NB4 (cell line): Measurements from ENCODE around the gene TRMT10C.
"Not testable (repeated sequence)": the region's sequence is repeated elsewhere in the genome, so short reads cannot be mapped to it uniquely, and the experiment has no call there.

Experiments
- DNase-seq: peaks from one replicate; pipeline ENCODE4 v3.0.0; 2010; ENCODE audit warnings: low read depth
- H3K4me3 ChIP-seq: one replicate; pipeline ENCODE4 v1.5.1; 2011; ENCODE audit warnings: mild to moderate bottlenecking, low read depth, low read length, moderate library complexity
- MYC ChIP-seq: IDR thresholded peaks from 2 replicates; pipeline ENCODE4 v1.6.1; 2011; ENCODE audit warnings: low read depth, low read length
- POLR2A ChIP-seq: IDR thresholded peaks from 2 replicates; pipeline ENCODE4 v1.6.1; 2011; ENCODE audit warnings: mild to moderate bottlenecking; ENCODE audit not compliant: insufficient read length; ENCODE audit errors: extremely low read depth
- TF ChIP-seq, protein P1 (sequence below): IDR thresholded peaks from 2 replicates; pipeline ENCODE4 v1.6.1; 2011; ENCODE audit warnings: low read depth, low read length
- TF ChIP-seq, protein P2 (sequence below): IDR thresholded peaks from one replicate; pipeline ENCODE4 v1.5.1; 2012; ENCODE audit warnings: low read depth, low read length

TRMT10C gene

DNA sequence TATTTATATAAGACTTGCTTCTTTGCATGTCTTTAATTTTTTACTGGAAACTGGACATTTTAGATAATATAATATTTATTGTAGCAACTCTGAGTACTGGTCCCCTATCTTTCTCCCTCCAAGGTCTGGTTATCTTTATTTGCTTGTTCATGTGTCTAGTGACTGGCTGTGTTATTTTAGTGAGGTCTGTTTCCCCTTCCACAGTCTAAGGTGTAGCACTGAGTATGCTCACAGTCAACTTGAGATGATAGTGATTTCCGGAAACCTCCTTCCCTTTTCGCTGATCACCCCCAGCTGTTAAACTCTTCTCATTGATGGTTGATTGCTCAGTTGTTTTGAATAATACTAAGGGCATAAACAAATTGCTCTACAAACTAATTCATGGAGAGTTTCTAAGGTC lies 49.4 kb downstream of the TRMT10C start:
- TF ChIP-seq, protein P1, sequence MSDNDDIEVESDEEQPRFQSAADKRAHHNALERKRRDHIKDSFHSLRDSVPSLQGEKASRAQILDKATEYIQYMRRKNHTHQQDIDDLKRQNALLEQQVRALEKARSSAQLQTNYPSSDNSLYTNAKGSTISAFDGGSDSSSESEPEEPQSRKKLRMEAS: no peak
- TF ChIP-seq POLR2A (no peak), MYC (no peak)
- TF ChIP-seq, protein P2, sequence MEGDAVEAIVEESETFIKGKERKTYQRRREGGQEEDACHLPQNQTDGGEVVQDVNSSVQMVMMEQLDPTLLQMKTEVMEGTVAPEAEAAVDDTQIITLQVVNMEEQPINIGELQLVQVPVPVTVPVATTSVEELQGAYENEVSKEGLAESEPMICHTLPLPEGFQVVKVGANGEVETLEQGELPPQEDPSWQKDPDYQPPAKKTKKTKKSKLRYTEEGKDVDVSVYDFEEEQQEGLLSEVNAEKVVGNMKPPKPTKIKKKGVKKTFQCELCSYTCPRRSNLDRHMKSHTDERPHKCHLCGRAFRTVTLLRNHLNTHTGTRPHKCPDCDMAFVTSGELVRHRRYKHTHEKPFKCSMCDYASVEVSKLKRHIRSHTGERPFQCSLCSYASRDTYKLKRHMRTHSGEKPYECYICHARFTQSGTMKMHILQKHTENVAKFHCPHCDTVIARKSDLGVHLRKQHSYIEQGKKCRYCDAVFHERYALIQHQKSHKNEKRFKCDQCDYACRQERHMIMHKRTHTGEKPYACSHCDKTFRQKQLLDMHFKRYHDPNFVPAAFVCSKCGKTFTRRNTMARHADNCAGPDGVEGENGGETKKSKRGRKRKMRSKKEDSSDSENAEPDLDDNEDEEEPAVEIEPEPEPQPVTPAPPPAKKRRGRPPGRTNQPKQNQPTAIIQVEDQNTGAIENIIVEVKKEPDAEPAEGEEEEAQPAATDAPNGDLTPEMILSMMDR: no peak
- no peak overlapping the region for H3K4me3 ChIP-seq
- DNase-seq: no peak

DNA sequence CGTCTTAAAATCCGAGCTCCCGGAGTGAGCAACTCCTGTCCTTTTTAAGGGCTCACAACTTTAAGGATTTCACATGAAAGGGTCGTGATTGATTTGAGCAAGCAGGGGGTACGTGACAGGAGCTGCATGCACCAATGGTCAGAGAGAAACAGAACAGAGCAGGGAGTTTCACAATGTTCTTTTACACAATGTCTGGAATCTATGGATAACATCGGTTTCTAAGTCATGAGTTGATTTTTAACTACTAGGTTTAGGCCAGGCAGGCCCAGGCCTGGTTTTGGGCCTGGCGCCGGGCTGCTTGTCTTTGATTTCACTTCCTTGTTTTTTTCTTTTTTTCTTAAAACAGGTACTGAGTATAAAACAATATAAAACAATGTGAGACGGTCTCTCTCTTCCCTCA lies 51.3 kb downstream of the TRMT10C start:
- not testable (repeated sequence) for DNase-seq, H3K4me3 ChIP-seq

DNA sequence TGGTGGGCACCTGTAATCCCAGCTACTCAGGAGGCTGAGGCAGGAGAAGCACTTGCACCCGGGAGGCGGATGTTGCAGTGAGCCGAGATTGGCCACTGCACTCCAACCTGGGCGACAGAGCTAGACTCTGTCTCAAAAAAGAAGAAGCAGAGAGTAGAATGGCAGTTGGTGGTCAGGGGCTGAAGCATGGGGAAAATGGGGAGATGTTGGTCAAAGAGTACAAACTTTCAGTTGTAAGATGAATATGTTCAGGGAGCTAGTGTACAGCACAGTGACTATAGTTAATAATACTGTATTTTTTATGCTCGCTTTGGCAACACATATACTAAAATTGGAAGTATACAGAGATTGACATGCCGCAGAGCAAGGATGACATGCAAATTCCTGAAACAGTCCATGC lies 53.9 kb downstream of the TRMT10C start:
- no peak overlapping the region for H3K4me3 ChIP-seq
- no peak for DNase-seq
- TF ChIP-seq POLR2A (no peak), MYC (no peak)
- TF ChIP-seq, protein P2: no peak
- TF ChIP-seq, protein P1: no peak
